GM12873 (cell line): ENCODE results near the gene MRTFA.

Experiments
- CTCF ChIP-seq: IDR thresholded peaks from 2 replicates; pipeline ENCODE4 v1.5.1; 2012; ENCODE audit warnings: low read depth, mild to moderate bottlenecking, moderate library complexity, low read length, control low read depth; ENCODE audit not compliant: insufficient read depth; ENCODE audit errors: missing control alignments

Gene MRTFA

GRCh38 chr22:40368016-40368415, 268.5 kb downstream of the MRTFA start:
- no peak for TF ChIP-seq CTCF

- TF ChIP-seq CTCF = no peak
These were observed 269.2 kb downstream of the MRTFA start for GRCh38 chr22:40367342-40367741.

- TF ChIP-seq CTCF = no peak
These were observed 270.5 kb downstream of the MRTFA start for GRCh38 chr22:40366068-40366467.

GRCh38 chr22:40364431-40364830, 272.1 kb downstream of the MRTFA start:
- no peak for TF ChIP-seq CTCF

GRCh38 chr22:40363059-40363458, 273.5 kb downstream of the MRTFA start:
- no peak for TF ChIP-seq CTCF

GRCh38 chr22:40361100-40361499, 275.4 kb downstream of the MRTFA start:
- no peak for TF ChIP-seq CTCF
